DND-41 (cell line): Measurements from ENCODE around the gene TXNL4B.

ENCODE experiments used
- EZH2 ChIP-seq: IDR thresholded peaks from 3 replicates; pipeline ENCODE4 v1.6.1; 2012; ENCODE audit warnings: borderline replicate concordance, low read depth, mild to moderate bottlenecking, moderate library complexity, low read length, inconsistent platforms; ENCODE audit not compliant: severe bottlenecking
- TF ChIP-seq, protein P1 (sequence below): IDR thresholded peaks from 2 replicates; pipeline ENCODE4 v1.5.1; 2012; ENCODE audit warnings: borderline replicate concordance, low read length, moderate library complexity, mild to moderate bottlenecking; ENCODE audit not compliant: poor library complexity, severe bottlenecking; ENCODE audit errors: extremely low read depth

- TF ChIP-seq, protein P1, sequence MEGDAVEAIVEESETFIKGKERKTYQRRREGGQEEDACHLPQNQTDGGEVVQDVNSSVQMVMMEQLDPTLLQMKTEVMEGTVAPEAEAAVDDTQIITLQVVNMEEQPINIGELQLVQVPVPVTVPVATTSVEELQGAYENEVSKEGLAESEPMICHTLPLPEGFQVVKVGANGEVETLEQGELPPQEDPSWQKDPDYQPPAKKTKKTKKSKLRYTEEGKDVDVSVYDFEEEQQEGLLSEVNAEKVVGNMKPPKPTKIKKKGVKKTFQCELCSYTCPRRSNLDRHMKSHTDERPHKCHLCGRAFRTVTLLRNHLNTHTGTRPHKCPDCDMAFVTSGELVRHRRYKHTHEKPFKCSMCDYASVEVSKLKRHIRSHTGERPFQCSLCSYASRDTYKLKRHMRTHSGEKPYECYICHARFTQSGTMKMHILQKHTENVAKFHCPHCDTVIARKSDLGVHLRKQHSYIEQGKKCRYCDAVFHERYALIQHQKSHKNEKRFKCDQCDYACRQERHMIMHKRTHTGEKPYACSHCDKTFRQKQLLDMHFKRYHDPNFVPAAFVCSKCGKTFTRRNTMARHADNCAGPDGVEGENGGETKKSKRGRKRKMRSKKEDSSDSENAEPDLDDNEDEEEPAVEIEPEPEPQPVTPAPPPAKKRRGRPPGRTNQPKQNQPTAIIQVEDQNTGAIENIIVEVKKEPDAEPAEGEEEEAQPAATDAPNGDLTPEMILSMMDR: no peak
- no peak for TF ChIP-seq EZH2
Measured at GRCh38 chr16:72084445-72084844, 9.0 kb downstream of the TXNL4B start.
